GM20000 (cell line): Measurements from ENCODE around the gene ZNF557.

ENCODE experiments used
- DNase-seq: peaks from one replicate; pipeline ENCODE4 v3.0.0; 2012; ENCODE audit warnings: low spot score
- TF ChIP-seq, protein P1 (sequence below): IDR thresholded peaks from 2 replicates; pipeline ENCODE4 v1.5.1; 2012; ENCODE audit warnings: mild to moderate bottlenecking, control low read depth; ENCODE audit errors: extremely low read depth, missing control alignments

The ZNF557 gene

DNA sequence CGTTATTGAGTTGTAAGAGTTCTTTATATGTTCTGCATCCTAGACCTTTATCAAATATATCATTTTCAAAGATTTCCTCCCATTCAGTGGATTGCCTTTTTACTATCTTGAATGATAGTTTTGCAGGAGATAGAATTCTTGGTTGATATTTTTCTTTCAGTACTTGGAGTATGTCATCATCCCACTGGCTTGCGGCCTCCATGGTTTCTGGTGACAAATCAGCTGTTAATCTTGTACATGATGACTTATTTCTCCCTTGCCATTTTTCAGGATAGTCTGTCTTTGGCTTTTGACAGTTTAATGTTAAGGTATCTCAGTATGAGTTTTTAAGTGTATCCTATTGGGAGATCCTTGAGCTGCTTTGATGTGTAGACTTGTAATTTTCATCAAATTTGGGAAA is 8.5 kb downstream of the ZNF557 start:
- no peak for DNase-seq
- TF ChIP-seq, protein P1, sequence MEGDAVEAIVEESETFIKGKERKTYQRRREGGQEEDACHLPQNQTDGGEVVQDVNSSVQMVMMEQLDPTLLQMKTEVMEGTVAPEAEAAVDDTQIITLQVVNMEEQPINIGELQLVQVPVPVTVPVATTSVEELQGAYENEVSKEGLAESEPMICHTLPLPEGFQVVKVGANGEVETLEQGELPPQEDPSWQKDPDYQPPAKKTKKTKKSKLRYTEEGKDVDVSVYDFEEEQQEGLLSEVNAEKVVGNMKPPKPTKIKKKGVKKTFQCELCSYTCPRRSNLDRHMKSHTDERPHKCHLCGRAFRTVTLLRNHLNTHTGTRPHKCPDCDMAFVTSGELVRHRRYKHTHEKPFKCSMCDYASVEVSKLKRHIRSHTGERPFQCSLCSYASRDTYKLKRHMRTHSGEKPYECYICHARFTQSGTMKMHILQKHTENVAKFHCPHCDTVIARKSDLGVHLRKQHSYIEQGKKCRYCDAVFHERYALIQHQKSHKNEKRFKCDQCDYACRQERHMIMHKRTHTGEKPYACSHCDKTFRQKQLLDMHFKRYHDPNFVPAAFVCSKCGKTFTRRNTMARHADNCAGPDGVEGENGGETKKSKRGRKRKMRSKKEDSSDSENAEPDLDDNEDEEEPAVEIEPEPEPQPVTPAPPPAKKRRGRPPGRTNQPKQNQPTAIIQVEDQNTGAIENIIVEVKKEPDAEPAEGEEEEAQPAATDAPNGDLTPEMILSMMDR = no peak

DNA sequence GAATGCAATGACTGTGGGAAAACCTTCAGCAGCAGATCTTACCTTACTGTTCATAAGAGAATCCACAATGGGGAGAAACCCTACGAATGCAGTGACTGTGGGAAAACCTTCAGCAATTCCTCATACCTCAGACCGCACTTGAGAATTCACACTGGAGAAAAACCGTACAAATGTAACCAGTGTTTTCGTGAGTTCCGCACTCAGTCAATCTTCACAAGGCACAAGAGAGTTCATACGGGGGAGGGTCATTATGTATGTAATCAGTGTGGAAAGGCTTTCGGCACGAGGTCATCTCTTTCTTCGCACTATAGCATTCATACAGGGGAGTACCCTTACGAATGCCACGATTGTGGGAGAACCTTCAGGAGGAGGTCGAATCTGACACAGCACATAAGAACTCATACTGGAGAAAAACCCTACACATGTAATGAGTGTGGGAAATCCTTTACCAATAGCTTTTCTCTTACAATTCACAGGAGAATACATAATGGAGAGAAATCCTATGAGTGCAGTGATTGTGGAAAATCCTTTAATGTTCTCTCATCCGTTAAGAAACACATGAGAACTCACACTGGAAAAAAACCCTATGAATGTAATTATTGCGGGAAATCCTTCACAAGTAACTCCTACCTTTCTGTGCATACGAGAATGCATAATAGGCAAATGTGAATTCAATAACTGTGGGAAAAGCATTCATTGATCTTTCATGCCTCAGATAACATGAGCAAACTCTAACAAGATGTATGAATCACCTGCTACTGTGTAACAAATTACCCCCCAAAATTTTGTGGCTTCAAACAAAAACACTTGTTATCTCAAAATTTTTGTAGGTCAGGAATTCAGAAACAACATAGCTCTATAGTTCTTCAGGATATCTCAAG is 13.8 kb downstream of the ZNF557 start:
- TF ChIP-seq, protein P1 = no peak

DNA sequence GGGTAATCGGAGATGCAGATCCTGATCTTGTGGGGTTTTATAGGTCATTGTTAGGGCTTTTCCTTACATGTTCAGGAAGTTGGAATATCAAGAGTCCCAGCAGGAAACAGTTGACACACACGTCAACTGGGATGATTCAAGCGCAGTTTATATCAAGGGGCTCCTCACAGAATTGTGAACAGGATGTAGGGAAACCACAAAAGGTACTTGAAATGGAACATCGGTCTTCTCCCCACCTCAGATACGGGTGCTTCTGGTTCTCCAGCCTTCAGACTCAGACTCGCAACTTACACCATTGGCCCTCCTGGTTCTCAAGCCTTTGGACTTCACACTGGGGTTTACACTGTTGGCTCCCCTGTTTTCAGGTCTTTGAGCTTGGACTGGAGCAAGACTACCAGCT is 19.5 kb downstream of the ZNF557 start:
- DNase-seq = no peak
- TF ChIP-seq, protein P1 = no peak

More for the DNA sequence above, 13.8 kb downstream of the ZNF557 start:
- DNase-seq = no peak

DNA sequence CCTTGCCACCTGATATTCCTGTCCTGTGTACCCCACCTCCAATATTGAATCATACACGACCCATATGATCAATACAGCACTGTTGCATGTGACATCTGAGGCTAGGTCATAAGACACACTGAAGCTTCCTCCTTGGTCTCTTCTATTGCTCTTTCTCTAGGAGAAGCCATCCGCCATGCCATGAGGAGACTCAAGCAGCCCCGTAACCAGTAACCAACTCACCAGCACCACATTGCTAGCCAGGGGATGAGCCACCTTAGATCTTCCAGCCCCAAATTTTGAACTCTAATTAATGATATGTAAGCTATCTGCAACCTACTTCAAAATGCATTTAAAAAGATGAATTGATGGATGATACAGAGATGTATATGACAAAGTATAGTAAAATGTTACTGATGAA is 28.6 kb downstream of the ZNF557 start:
- TF ChIP-seq, protein P1 = no peak
- no peak for DNase-seq

DNA sequence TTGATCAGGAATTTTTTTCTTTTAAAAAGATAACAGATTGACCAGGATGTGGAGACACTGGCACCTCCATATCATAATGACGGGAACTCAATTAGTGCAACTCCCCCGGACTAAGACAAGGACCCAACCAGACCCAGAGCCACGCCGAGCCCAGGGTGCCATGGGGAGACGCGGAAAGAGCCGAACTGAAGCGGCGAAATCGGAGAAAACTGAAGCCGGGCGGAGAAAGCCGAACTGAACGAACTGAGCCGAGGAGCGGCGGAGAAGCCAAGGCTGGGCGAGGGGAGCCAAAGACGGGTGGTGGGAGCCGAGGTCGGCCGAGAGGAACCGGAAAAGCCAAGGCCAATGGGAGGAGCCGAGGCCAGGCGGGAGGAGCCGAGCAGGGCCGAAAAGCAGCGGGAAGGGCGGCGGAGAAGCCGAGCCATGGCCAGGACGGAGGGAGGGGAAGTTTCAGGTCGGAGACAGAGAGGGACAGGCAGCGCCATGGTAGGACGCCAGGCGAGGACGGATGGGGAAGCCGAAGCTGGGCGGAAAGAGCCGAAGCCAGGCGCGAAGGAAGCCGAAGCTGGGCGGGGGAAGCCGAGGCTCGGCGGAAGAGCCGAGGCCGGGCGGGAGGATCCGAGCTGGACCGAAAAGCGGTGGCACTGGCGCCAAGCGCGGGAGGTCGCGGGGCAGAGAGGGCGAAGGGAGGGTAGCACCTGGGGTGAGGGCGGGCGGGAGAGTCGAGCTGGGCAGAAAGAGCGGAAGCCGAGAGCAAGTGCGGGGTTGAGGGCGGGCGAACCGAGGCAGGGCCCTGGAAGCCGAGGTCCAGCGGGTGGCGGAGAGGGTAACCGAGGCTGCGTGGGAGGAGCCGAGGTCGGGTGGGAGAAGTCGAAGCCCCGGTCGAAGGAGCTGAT is 29.4 kb downstream of the ZNF557 start:
- TF ChIP-seq, protein P1 = no peak
- DNase-seq = peak; percentile 90

DNA sequence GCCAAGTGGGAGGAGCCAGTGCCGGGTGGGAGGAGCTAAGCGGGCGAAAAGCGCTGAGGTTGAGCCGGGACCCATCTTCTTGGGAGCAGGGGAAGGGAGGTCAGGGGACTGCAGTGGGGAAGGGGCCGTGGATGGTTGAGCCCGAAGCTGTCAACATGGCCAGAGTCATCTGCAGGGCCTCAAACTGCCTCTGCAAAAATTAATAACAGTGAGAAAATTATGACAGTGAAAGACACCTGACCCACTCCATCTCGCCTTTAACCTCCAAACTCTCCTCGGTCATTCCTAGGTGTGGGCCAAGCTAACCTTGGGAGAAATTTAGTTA is 30.1 kb downstream of the ZNF557 start:
- TF ChIP-seq, protein P1 = no peak
- no peak for DNase-seq
